ENCODE data around the gene TMEM127.

Gene TMEM127

GRCh38 chr2:96287273-96287856 lies 21.6 kb upstream of the TMEM127 start:
- no peak for DNase-seq
- H3K4me3 ChIP-seq (ENCODE audit: low read depth, low read length), result no peak overlapping the region
- TF ChIP-seq, protein P1, sequence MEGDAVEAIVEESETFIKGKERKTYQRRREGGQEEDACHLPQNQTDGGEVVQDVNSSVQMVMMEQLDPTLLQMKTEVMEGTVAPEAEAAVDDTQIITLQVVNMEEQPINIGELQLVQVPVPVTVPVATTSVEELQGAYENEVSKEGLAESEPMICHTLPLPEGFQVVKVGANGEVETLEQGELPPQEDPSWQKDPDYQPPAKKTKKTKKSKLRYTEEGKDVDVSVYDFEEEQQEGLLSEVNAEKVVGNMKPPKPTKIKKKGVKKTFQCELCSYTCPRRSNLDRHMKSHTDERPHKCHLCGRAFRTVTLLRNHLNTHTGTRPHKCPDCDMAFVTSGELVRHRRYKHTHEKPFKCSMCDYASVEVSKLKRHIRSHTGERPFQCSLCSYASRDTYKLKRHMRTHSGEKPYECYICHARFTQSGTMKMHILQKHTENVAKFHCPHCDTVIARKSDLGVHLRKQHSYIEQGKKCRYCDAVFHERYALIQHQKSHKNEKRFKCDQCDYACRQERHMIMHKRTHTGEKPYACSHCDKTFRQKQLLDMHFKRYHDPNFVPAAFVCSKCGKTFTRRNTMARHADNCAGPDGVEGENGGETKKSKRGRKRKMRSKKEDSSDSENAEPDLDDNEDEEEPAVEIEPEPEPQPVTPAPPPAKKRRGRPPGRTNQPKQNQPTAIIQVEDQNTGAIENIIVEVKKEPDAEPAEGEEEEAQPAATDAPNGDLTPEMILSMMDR (IDR thresholded peaks at IDR 0.05; ENCODE audit: low read depth, low read length), result no peak
- H3K4me1 ChIP-seq, result no peaks in the 10 kb centered on the region
- H3K27me3 ChIP-seq, result no peaks in the 10 kb centered on the region
- H3K36me3 ChIP-seq, result peaks cover 76% of the 10 kb centered on the region
- H3K9me3 ChIP-seq, result no peaks in the 10 kb centered on the region

- H3K27me3 ChIP-seq, result no peaks in the 10 kb centered on the region
- no peak for DNase-seq
- H3K4me3 ChIP-seq (ENCODE audit: low read depth, low read length), result no peak overlapping the region
- TF ChIP-seq, protein P1 (IDR thresholded peaks at IDR 0.05; ENCODE audit: low read depth, low read length), result no peak
- H3K4me1 ChIP-seq, result no peaks in the 10 kb centered on the region
- no peaks in the 10 kb centered on the region for H3K9me3 ChIP-seq
- peaks cover 39% of the 10 kb centered on the region for H3K36me3 ChIP-seq
These were observed 11.1 kb upstream of the TMEM127 start for GRCh38 chr2:96276787-96277499.

- no peaks in the 10 kb centered on the region for H3K4me1 ChIP-seq
- H3K4me3 ChIP-seq (ENCODE audit: low read depth, low read length), result no peak overlapping the region
- no peak for DNase-seq
- no peaks in the 10 kb centered on the region for H3K27me3 ChIP-seq
- TF ChIP-seq, protein P1 (IDR thresholded peaks at IDR 0.05; ENCODE audit: low read depth, low read length), result no peak
- H3K9me3 ChIP-seq, result no peaks in the 10 kb centered on the region
- peaks cover 33% of the 10 kb centered on the region for H3K36me3 ChIP-seq
These were observed 8.7 kb upstream of the TMEM127 start for GRCh38 chr2:96274355-96275056.

DNA sequence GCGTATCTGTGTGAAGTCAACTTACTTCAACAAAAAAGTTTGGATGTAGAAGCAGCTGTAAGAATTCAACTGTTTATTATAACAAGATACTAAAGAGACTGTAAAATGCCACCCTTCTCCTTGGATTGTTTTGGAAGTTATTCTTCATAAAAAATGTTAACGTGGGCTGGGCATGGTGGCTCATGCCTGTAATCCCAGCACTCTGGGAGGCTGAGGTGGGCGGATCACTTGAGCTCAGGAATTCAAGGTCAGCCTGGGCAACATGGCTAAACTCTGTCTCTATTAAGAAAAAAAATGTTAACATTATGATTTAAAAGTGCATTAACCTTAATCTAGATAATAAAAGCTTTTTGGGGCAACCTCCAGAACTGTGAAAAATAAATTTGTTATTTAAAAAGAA lies 8.0 kb upstream of the TMEM127 start:
- Histone ChIP-seq H3K4me3 (ENCODE audit: low read depth, low read length) (no peak overlapping the region), H3K36me3 (peaks cover 28% of the 10 kb centered on the region), H3K9me3 (no peaks in the 10 kb centered on the region), H3K27me3 (no peaks in the 10 kb centered on the region), H3K4me1 (no peaks in the 10 kb centered on the region)
- TF ChIP-seq, protein P1 (IDR thresholded peaks at IDR 0.05; ENCODE audit: low read depth, low read length), result no peak
- no peak for DNase-seq

GRCh38 chr2:96271995-96272394 lies 6.2 kb upstream of the TMEM127 start:
- H3K4me3 ChIP-seq (ENCODE audit: low read depth, low read length), result no peak overlapping the region
- peaks cover 19% of the 10 kb centered on the region for H3K36me3 ChIP-seq

More at GRCh38 chr2:96271995-96272394, 6.2 kb upstream of the TMEM127 start:
- TF ChIP-seq, protein P1 (IDR thresholded peaks at IDR 0.05; ENCODE audit: low read depth, low read length), result no peak
- H3K27me3 ChIP-seq, result no peaks in the 10 kb centered on the region
- H3K4me1 ChIP-seq, result no peaks in the 10 kb centered on the region
- no peaks in the 10 kb centered on the region for H3K9me3 ChIP-seq
- DNase-seq, result no peak
